Measurements from ENCODE around the gene TMEM203.

The TMEM203 gene

GRCh38 chr9:137167747-137168572, 37.5 kb downstream of the TMEM203 start:
- in situ Hi-C loops (cut with MboI; ENCODE audit: low sequenced_read_pairs) = no loop called here

GRCh38 chr9:137167277-137167746, 38.1 kb downstream of the TMEM203 start:
- in situ Hi-C loops (cut with MboI; ENCODE audit: low sequenced_read_pairs) = no loop called here

- in situ Hi-C loops (cut with MboI; ENCODE audit: low sequenced_read_pairs) = no loop called here
Measured at GRCh38 chr9:137166380-137167229, 38.8 kb downstream of the TMEM203 start.

GRCh38 chr9:137165250-137165836, 40.1 kb downstream of the TMEM203 start:
- in situ Hi-C loops (cut with MboI; ENCODE audit: low sequenced_read_pairs) = no loop called here

- in situ Hi-C loops (cut with MboI; ENCODE audit: low sequenced_read_pairs) = no loop called here
Measured at GRCh38 chr9:137164370-137165249, 40.8 kb downstream of the TMEM203 start.

GRCh38 chr9:137163805-137164204, 41.6 kb downstream of the TMEM203 start:
- in situ Hi-C loops (cut with MboI; ENCODE audit: low sequenced_read_pairs) = no loop called here

GRCh38 chr9:137163365-137163715, 42.1 kb downstream of the TMEM203 start:
- in situ Hi-C loops (cut with MboI; ENCODE audit: low sequenced_read_pairs) = no loop called here

GRCh38 chr9:137162505-137163364, 42.7 kb downstream of the TMEM203 start:
- in situ Hi-C loops (cut with MboI; ENCODE audit: low sequenced_read_pairs) = no loop called here

GRCh38 chr9:137161558-137162486, 43.6 kb downstream of the TMEM203 start:
- in situ Hi-C loops (cut with MboI; ENCODE audit: low sequenced_read_pairs) = no loop called here

GRCh38 chr9:137160716-137161557, 44.5 kb downstream of the TMEM203 start:
- in situ Hi-C loops (cut with MboI; ENCODE audit: low sequenced_read_pairs) = no loop called here

GRCh38 chr9:137160054-137160425, 45.4 kb downstream of the TMEM203 start:
- in situ Hi-C loops (cut with MboI; ENCODE audit: low sequenced_read_pairs) = no loop called here

GRCh38 chr9:137159105-137160053, 46.1 kb downstream of the TMEM203 start:
- in situ Hi-C loops (cut with MboI; ENCODE audit: low sequenced_read_pairs) = no loop called here

GRCh38 chr9:137158625-137159024, 46.8 kb downstream of the TMEM203 start:
- in situ Hi-C loops (cut with MboI; ENCODE audit: low sequenced_read_pairs) = no loop called here

GRCh38 chr9:137157618-137158415, 47.6 kb downstream of the TMEM203 start:
- in situ Hi-C loops (cut with MboI; ENCODE audit: low sequenced_read_pairs) = no loop called here

GRCh38 chr9:137156567-137157375, 48.7 kb downstream of the TMEM203 start:
- in situ Hi-C loops (cut with MboI; ENCODE audit: low sequenced_read_pairs) = no loop called here

All from hTERT RPE-1 (cell line).